Lower leg skin (tissue), 4 donors: ENCODE results near the gene COL2A1. TPM values are rescaled to one million over a fixed set of nuclear protein-coding genes. Genes with fewer than 3 reads are reported as not detected.

Source experiments
- DNase-seq, 2 donors: peaks; one replicate each; pipeline ENCODE4 v3.0.0-alpha.2; 2019; ENCODE audit warnings: low spot score in 2 of 2
- H3K4me3 ChIP-seq: fragments of 200-600 bp; sonication (generic); 2 replicates; pipeline ENCODE4 v1.5.1; 2017; ENCODE audit warnings: mild to moderate bottlenecking, low read depth; ENCODE audit not compliant: poor library complexity, severe bottlenecking
- POLR2A ChIP-seq, 2 donors: fragments of 450-650 bp; IDR thresholded peaks; one replicate each; pipeline ENCODE4 v1.6.1; 2016 to 2017; ENCODE audit warnings: antibody characterized with exemption in 2 of 2, mild to moderate bottlenecking in 1 of 2, moderate library complexity in 1 of 2
- WGBS, 2 donors: methylation state at CpG; one replicate each; pipeline ENCODE4 v1.1.5; 2018; 5-methylcytosine and 5-hydroxymethylcytosine counted together
- intact Hi-C: fragments of 100-400 bp; cut with DNase I; formaldehyde crosslinking; loops from one replicate; pipeline ENCODE4 v1.15.0; 2023; ENCODE audit warnings: low total_unique reads
- total RNA-seq, 4 donors: library from RNA; depleted of rRNA; stranded (reverse); fragments of >200 nt; gene quantifications; one replicate each; pipeline ENCODE4 v1.1.0, GENCODE V29; 2016
- TF ChIP-seq, protein P1 (sequence below), 3 donors: fragments of 450-650 bp; IDR thresholded peaks; one replicate each; pipeline ENCODE4 v1.5.1; 2016; ENCODE audit warnings: antibody characterized with exemption in 3 of 3, mild to moderate bottlenecking in 3 of 3, moderate library complexity in 2 of 3

The COL2A1 gene
- total RNA-seq, 4 donors from 2014 or later = 0.07 to 0.26 TPM; not detected in 2

DNA sequence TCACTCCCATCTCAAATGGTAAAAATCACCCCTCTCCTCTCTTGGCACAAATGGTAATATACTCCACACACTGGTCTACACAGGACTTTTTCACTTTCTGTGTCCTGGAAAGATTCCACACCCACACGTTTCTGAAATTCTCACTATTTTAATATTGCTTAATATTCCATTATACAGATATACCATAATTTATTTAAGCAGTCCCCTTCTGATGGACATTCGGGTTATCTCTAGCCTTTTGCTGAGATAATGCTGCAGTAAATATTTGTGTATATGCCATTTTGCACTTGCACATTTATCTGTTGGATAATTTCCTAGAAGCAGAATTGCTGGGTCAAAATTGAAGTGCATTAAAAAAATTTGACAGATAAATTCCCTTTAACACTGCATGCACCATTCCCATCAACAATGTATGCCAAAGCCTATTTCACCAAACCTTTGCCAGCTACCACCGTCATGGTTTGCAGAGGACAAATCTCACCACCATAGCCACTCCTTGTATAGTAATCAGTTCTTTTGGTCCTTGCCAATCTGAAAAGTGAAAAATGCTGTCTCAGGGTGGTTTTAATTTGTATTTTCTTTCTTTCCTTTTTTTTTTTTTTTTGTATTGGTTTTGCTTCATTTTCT is 15.5 kb upstream of the COL2A1 start:
- WGBS, 2 donors = 62 to 67% methylated on average over 3 of the region's 3 CpGs

DNA sequence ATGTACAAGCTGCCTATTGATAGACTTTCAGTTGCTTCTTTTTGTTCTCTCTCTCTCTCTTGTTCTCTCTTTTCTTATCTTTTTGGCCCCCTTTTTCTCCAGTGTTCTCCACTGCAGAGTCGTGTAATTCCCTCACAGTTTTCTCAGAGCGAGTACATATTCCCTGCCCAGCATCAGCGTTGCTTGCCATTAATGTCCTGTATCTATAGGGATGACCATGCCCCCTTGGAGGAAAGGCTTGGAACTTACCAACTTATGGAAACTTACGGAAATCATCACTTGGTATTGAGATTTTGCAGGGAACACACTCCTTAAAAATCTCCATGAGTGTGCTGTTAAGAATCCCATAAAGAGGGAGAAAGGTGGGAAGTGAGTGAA is 14.3 kb upstream of the COL2A1 start:
- intact Hi-C loops = no loop called here
- 68 to 75% methylated on average over 4 of the region's 4 CpGs for WGBS, 2 donors
- TF ChIP-seq POLR2A (IDR thresholded peaks at IDR 0.05) = no peak
- TF ChIP-seq, protein P1, sequence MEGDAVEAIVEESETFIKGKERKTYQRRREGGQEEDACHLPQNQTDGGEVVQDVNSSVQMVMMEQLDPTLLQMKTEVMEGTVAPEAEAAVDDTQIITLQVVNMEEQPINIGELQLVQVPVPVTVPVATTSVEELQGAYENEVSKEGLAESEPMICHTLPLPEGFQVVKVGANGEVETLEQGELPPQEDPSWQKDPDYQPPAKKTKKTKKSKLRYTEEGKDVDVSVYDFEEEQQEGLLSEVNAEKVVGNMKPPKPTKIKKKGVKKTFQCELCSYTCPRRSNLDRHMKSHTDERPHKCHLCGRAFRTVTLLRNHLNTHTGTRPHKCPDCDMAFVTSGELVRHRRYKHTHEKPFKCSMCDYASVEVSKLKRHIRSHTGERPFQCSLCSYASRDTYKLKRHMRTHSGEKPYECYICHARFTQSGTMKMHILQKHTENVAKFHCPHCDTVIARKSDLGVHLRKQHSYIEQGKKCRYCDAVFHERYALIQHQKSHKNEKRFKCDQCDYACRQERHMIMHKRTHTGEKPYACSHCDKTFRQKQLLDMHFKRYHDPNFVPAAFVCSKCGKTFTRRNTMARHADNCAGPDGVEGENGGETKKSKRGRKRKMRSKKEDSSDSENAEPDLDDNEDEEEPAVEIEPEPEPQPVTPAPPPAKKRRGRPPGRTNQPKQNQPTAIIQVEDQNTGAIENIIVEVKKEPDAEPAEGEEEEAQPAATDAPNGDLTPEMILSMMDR (IDR thresholded peaks at IDR 0.05) = no peak
- H3K4me3 ChIP-seq = no peak overlapping the region
- DNase-seq = no peak

More for the DNA sequence above, 15.5 kb upstream of the COL2A1 start:
- TF ChIP-seq, protein P1 (IDR thresholded peaks at IDR 0.05) = no peak
- TF ChIP-seq POLR2A (IDR thresholded peaks at IDR 0.05) = no peak
- DNase-seq = no peak
- intact Hi-C loops = no loop called here
- no peak overlapping the region for H3K4me3 ChIP-seq

DNA sequence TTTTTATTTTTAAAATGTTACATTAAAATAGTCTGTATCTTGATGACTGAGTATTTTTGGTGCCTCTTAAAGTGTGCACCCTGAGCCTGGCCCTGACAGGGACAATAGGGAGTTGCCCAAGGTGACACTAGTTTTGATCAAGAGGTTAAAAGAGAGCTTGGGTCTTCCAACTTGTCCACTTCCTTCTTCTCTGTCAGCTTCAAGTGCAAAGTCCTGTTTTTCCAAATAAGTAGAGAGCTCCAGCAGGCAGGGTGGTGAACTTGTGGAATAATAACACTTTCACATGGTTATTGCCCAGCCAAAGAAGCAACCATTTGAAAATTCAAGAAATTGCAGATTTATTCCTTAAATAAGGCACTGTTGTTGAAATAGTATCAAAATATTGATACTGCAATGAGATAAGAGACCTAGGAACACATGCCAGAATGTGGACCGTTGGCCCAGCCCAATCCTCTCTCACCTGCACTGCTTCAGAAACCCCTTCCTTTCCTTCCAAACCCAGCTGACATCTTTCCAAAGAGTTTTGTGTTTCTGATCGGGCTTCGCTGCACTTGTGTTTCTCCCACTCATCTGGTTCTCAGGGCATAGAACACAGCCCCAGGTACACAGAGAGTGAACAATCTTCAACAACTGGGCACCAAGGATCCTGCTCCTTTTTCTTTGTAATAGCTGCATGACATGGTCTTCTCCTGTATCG is 13.8 kb upstream of the COL2A1 start:
- 77 to 82% methylated on average over 4 of the region's 4 CpGs for WGBS, 2 donors
- DNase-seq = no peak
- H3K4me3 ChIP-seq = no peak overlapping the region
- intact Hi-C loops = no loop called here
- TF ChIP-seq POLR2A (IDR thresholded peaks at IDR 0.05) = no peak
- TF ChIP-seq, protein P1 (IDR thresholded peaks at IDR 0.05) = no peak

DNA sequence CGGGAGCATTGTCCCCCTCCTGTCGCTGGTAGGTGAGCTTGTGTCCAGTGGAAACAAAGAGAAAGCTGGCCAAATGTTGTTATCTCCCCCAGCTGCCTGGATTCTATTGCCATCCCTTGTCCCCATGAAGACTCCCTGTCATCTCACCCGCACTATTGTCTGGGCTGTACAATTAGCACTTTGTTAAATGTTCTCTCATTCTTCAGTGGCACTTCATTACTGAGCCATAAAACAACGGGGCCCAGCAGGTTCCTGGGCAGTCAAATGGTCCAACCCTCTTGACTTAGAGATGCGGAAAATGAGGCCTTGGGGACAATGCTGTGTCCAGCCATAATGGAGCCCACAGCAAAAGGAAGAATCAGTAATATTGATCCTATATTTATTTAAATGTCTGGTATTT is 13.2 kb upstream of the COL2A1 start:
- no peak for DNase-seq
- H3K4me3 ChIP-seq = no peak overlapping the region
- 66 to 69% methylated on average over 5 of the region's 5 CpGs for WGBS, 2 donors
- TF ChIP-seq, protein P1 (IDR thresholded peaks at IDR 0.05) = no peak
- no peak for TF ChIP-seq POLR2A (IDR thresholded peaks at IDR 0.05)
- intact Hi-C loops = no loop called here

DNA sequence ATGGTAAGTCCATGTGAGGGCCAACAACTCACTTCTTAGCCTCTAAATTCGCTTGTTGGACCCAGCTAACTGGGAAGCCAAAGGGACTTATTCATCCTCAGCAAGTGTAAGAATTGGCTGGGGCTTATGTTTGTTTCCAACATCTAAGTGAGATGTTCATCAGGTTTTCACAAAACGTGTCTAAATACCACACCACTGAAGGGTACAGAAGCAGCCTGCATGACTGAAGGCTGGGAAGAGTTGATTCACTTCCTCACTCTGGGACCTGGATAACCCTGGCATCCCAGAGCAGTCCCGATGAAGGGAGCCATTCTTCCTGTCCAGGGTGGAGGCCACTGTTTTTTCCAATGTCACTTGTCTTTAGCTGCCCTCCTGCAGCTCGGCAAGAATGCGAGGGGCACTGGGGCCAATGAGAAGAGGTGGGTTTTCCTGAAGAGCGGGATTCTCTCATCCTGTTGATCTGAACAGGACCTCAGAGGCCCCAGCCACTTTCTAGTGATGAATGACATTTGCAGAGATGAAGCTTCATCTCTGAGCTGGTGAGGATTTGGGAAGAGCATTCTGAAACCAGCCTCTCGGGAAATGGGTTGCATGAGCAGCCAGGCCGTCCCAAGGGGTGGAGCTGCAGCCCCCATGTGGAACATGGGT is 12.2 kb upstream of the COL2A1 start:
- 70 to 73% methylated on average over 8 of the region's 8 CpGs for WGBS, 2 donors
- DNase-seq = no peak
- intact Hi-C loops = no loop called here
- no peak overlapping the region for H3K4me3 ChIP-seq
- TF ChIP-seq, protein P1 (IDR thresholded peaks at IDR 0.05) = no peak
- TF ChIP-seq POLR2A (IDR thresholded peaks at IDR 0.05) = no peak
